ENCODE results near the gene TOMM34. TPM values are rescaled to one million over a fixed set of nuclear protein-coding genes. Genes with fewer than 3 reads are reported as not detected.

TOMM34 gene
- total and polyA plus RNA-seq, 9 of the 15 experiments (the other 6 are each of a cell fraction or from before 2014, with no cell fraction given): 18.1 to 69.4 (median 41.7) TPM

DNA sequence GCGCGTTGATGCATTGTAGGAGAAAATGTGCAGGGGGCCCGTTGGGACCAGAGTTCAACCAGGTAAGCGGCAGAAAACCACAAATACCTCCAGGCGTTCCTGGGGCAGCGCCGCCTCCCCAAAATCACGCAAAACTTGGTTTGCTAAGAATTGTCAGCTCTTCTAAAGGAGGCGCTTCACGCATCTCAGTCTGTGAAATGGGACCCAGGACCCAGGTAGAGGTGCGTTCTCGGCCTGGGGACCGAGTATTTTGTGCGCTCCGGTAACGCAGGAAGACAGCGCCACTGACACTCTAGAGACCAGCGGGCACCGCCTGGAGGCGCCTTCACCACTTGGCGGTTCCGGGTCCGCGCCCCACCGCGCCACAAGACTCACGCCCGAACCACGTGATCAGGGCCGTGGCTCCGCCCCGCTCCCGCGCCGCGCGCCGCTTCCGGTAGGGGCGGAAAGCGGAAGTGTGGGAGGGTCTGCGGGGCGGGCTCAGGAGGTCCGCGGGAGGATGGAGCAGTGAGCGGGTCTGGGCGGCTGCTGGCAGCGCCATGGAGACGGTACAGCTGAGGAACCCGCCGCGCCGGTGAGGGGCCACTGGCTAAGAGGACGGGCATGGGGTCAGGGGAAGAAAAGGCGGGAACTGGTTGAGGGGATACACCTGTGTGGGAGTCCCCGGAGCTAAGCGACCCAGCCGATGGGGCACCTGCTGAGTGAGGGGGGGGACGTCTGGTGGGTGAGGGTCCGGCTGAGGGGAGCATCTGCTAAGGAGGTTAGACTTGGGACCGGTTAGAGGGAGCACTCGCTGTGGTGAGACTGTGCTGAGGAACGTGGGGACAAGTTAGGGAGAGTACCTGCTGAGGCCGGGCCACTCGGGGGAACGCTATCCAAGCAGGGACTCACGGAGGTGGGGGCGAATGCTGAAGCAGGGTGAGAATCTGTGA is 6.1 kb upstream of the TOMM34 start, which contains the start of gene STK4 (continued):
- TF ChIP-seq, protein P1, sequence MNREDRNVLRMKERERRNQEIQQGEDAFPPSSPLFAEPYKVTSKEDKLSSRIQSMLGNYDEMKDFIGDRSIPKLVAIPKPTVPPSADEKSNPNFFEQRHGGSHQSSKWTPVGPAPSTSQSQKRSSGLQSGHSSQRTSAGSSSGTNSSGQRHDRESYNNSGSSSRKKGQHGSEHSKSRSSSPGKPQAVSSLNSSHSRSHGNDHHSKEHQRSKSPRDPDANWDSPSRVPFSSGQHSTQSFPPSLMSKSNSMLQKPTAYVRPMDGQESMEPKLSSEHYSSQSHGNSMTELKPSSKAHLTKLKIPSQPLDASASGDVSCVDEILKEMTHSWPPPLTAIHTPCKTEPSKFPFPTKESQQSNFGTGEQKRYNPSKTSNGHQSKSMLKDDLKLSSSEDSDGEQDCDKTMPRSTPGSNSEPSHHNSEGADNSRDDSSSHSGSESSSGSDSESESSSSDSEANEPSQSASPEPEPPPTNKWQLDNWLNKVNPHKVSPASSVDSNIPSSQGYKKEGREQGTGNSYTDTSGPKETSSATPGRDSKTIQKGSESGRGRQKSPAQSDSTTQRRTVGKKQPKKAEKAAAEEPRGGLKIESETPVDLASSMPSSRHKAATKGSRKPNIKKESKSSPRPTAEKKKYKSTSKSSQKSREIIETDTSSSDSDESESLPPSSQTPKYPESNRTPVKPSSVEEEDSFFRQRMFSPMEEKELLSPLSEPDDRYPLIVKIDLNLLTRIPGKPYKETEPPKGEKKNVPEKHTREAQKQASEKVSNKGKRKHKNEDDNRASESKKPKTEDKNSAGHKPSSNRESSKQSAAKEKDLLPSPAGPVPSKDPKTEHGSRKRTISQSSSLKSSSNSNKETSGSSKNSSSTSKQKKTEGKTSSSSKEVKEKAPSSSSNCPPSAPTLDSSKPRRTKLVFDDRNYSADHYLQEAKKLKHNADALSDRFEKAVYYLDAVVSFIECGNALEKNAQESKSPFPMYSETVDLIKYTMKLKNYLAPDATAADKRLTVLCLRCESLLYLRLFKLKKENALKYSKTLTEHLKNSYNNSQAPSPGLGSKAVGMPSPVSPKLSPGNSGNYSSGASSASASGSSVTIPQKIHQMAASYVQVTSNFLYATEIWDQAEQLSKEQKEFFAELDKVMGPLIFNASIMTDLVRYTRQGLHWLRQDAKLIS (CRISPR knock-in tag; IDR thresholded peaks at IDR 0.05): peak; percentile 76
- TF ChIP-seq ZNF707 (CRISPR knock-in tag; conservative IDR thresholded peaks at IDR 0.05) (no peak), CSDE1 (IDR thresholded peaks at IDR 0.05) (no peak), MYNN (IDR thresholded peaks at IDR 0.05) (peak; percentile 77; the same call in 1 of the 2 replicates), MYNN (CRISPR knock-in tag; IDR thresholded peaks at IDR 0.05) (no peak), ZC3H11A (IDR thresholded peaks at IDR 0.05; ENCODE audit: low read depth, low read length) (no peak; the same call in 1 of the 2 replicates), PYGO2 (tag; IDR thresholded peaks at IDR 0.05) (no peak), CC2D1A (IDR thresholded peaks at IDR 0.05) (peak; percentile 25; the same call in 1 of the 2 replicates), L3MBTL2 (IDR thresholded peaks at IDR 0.05) (peak; percentile 75), MAZ (CRISPR knock-in tag; conservative IDR thresholded peaks at IDR 0.05 in 1 of 2, IDR thresholded peaks at IDR 0.05 in 1 of 2) (peak; percentile 61 to 68; a peak in 2 of 4 replicates), GTF2E2 (tag; IDR thresholded peaks at IDR 0.05) (0 out of 2 replicates have a peak, but pooled peaks have one; percentile 67), ZNF551 (CRISPR knock-in tag; IDR thresholded peaks at IDR 0.05) (no peak), NFXL1 (CRISPR knock-in tag; IDR thresholded peaks at IDR 0.05) (no peak), KAT8 (IDR thresholded peaks at IDR 0.05; ENCODE audit: low read depth) (no peak)
- TF ChIP-seq, protein P2, sequence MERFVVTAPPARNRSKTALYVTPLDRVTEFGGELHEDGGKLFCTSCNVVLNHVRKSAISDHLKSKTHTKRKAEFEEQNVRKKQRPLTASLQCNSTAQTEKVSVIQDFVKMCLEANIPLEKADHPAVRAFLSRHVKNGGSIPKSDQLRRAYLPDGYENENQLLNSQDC (CRISPR knock-in tag; IDR thresholded peaks at IDR 0.05): no peak
- TF ChIP-seq, protein P3, sequence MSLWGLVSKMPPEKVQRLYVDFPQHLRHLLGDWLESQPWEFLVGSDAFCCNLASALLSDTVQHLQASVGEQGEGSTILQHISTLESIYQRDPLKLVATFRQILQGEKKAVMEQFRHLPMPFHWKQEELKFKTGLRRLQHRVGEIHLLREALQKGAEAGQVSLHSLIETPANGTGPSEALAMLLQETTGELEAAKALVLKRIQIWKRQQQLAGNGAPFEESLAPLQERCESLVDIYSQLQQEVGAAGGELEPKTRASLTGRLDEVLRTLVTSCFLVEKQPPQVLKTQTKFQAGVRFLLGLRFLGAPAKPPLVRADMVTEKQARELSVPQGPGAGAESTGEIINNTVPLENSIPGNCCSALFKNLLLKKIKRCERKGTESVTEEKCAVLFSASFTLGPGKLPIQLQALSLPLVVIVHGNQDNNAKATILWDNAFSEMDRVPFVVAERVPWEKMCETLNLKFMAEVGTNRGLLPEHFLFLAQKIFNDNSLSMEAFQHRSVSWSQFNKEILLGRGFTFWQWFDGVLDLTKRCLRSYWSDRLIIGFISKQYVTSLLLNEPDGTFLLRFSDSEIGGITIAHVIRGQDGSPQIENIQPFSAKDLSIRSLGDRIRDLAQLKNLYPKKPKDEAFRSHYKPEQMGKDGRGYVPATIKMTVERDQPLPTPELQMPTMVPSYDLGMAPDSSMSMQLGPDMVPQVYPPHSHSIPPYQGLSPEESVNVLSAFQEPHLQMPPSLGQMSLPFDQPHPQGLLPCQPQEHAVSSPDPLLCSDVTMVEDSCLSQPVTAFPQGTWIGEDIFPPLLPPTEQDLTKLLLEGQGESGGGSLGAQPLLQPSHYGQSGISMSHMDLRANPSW (CRISPR knock-in tag; IDR thresholded peaks at IDR 0.05): peak; percentile 63; the same call in 1 of the 2 replicates
- TF ChIP-seq, protein P4, sequence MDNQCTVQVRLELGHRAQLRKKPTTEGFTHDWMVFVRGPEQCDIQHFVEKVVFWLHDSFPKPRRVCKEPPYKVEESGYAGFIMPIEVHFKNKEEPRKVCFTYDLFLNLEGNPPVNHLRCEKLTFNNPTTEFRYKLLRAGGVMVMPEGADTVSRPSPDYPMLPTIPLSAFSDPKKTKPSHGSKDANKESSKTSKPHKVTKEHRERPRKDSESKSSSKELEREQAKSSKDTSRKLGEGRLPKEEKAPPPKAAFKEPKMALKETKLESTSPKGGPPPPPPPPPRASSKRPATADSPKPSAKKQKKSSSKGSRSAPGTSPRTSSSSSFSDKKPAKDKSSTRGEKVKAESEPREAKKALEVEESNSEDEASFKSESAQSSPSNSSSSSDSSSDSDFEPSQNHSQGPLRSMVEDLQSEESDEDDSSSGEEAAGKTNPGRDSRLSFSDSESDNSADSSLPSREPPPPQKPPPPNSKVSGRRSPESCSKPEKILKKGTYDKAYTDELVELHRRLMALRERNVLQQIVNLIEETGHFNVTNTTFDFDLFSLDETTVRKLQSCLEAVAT (IDR thresholded peaks at IDR 0.05): peak in 1 of 2 experiments; percentile 61; a peak in 1 of 4 replicates
- TF ChIP-seq, protein P5, sequence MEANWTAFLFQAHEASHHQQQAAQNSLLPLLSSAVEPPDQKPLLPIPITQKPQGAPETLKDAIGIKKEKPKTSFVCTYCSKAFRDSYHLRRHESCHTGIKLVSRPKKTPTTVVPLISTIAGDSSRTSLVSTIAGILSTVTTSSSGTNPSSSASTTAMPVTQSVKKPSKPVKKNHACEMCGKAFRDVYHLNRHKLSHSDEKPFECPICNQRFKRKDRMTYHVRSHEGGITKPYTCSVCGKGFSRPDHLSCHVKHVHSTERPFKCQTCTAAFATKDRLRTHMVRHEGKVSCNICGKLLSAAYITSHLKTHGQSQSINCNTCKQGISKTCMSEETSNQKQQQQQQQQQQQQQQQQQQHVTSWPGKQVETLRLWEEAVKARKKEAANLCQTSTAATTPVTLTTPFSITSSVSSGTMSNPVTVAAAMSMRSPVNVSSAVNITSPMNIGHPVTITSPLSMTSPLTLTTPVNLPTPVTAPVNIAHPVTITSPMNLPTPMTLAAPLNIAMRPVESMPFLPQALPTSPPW (CRISPR knock-in tag; IDR thresholded peaks at IDR 0.05): peak; percentile 72
